ENCODE results near the gene MUC20. TPM values are rescaled to one million over a fixed set of nuclear protein-coding genes. Genes with fewer than 3 reads are reported as not detected.
"Not testable (repeated sequence)": the region's sequence is repeated elsewhere in the genome, so short reads cannot be mapped to it uniquely, and the experiment has no call there.

The MUC20 gene, protein sequence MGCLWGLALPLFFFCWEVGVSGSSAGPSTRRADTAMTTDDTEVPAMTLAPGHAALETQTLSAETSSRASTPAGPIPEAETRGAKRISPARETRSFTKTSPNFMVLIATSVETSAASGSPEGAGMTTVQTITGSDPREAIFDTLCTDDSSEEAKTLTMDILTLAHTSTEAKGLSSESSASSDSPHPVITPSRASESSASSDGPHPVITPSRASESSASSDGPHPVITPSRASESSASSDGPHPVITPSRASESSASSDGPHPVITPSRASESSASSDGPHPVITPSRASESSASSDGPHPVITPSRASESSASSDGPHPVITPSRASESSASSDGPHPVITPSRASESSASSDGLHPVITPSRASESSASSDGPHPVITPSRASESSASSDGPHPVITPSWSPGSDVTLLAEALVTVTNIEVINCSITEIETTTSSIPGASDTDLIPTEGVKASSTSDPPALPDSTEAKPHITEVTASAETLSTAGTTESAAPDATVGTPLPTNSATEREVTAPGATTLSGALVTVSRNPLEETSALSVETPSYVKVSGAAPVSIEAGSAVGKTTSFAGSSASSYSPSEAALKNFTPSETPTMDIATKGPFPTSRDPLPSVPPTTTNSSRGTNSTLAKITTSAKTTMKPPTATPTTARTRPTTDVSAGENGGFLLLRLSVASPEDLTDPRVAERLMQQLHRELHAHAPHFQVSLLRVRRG
- total RNA-seq = 1 to 10 TPM in 5 of 8 experiments, under 1 TPM in 3; 0.49 to 6.3 (median 1.1) TPM

DNA sequence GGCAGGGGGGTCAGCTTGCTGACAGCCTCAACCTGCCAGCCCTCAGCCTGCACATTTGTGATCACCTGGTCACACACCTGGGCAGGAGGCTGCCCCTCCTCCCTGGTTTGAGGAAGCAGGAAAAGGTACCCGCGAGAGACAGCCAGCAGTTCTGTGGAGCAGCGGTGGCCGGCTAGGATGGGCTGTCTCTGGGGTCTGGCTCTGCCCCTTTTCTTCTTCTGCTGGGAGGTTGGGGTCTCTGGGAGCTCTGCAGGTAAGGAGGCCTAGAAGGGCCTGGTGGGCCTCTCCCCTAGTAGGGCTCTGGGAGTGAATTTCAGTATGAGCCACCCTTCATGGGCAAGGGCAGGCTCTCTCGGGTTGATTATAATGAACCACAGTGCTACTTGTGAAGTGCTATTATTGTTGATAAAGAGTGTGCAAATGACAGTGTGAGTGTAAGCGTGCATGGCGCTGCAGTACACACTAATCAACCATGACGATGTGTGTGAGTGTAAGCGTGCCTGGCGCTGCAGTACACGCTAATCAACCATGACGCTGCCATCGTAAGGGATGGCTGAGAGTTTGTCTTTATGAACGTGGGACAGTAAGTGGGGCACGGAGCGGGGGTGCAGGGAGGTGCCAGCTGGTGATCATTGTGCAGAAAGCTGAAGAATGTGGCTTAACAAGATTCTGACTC lies at the start of gene MUC20:
MUC20 (plus strand) TSS at position 148 of the 676 bp plus-strand sequence; CDS start at position 178, 30 bp downstream.
- ATAC-seq (replicated peaks in 6 of 8); H3K27ac ChIP-seq; H3K4me3 ChIP-seq; H3K4me1 ChIP-seq (replicated peaks in 1 of 2): not testable (repeated sequence)
- in situ Hi-C loops (cut with MboI; ENCODE audit: low pct_unique_long_range_greater_than_20kb in 2 of 9, low sequenced_read_pairs in 9 of 9, unreplicated experiment in 9 of 9) = loop anchor here in 1 of 9 experiments (25.0 kb wide), 1 partner anchor 241 kb away; no protein-coding TSS in a partner anchor
- 10 to 83% (median 58%) methylated on average over 2 to 5 of the region's 16 CpGs; no CpG with 5 or more reads in 4 of the 10 experiments for WGBS, 10 experiments

DNA sequence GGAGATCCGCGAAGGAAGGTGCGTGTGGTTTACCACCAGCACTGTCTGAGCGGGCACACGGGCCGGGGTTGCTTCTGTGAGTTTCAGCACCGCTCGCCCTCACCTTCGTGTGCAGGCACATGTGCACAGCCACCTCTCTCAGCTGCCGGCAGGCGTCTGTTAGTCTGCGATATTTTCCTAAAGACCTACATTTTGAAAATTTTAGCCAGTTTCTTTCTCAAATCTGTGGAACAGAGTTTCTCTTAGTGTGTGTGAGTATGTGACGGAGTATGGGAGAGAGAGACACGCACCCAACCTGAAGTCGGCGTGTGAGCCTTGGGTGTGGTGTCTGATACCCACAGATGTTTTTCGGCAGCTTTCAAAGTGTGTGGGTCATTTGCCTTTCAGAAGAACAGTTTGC lies 49.5 kb upstream of the MUC20 start:
- H3K27ac ChIP-seq; H3K4me3 ChIP-seq; ATAC-seq (replicated peaks in 6 of 8); in situ Hi-C loops (cut with MboI; ENCODE audit: low pct_unique_long_range_greater_than_20kb in 2 of 9, low sequenced_read_pairs in 9 of 9, unreplicated experiment in 9 of 9); H3K4me1 ChIP-seq (replicated peaks in 1 of 2): not testable (repeated sequence)
- no CpG with 5 or more reads among the region's 17 CpGs for WGBS, 10 experiments

DNA sequence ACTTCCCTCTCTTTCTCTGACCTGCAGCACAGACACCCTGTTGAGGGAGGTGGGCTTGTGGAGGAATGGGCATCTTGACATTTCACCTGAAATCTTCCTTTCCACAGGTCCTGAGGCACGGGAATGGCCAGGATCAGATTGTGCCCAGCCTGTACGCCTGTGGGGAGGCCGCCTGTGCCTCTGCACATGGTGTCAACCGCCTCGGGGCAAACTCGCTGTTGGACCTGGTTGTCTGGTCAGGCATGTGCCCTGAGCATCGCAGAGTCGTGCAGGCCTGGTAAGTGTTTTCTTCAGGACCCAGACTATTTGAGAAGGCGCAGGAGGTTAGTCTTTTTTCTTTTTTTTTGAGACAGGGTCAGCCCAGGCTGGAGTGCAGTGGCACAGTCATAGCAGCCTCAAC lies 47.1 kb upstream of the MUC20 start:
- H3K4me1 ChIP-seq (replicated peaks in 1 of 2); ATAC-seq (replicated peaks in 6 of 8); H3K4me3 ChIP-seq; H3K27ac ChIP-seq; in situ Hi-C loops (cut with MboI; ENCODE audit: low pct_unique_long_range_greater_than_20kb in 2 of 9, low sequenced_read_pairs in 9 of 9, unreplicated experiment in 9 of 9): not testable (repeated sequence)
- no CpG with 5 or more reads among the region's 9 CpGs for WGBS, 10 experiments

DNA sequence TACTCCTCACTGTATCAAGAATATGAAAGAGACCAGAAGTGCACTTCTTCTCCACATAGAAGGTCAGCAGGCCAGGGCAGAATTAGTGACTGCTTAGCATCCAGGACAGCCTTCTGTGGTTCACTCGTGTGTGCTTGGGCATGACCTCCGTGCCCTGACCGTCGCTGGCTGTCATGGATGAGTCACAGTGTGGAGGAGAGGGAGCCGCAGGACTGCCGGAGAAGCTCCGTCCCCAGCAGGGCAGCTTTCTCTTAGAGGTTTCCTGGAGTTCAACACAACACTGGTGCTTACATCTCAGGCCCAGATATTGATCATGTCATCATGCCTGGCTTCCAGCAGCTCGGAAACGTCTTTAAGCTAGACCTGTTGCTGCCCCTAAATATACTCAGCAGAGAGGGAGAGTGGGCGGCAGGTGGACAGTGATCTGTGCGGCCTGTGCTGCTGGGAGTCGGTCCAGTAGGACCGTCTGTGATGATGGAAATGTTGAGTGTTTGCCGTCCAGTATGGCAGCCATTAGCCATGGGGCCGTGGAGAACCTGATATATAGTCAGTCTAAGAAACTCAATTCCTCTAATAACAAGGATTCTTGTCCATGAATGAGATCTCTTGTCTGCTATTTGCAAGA lies 42.3 kb upstream of the MUC20 start:
- ATAC-seq (replicated peaks in 6 of 8); H3K27ac ChIP-seq; H3K4me3 ChIP-seq; in situ Hi-C loops (cut with MboI; ENCODE audit: low pct_unique_long_range_greater_than_20kb in 2 of 9, low sequenced_read_pairs in 9 of 9, unreplicated experiment in 9 of 9); H3K4me1 ChIP-seq (replicated peaks in 1 of 2): not testable (repeated sequence)
- no CpG with 5 or more reads among the region's 15 CpGs for WGBS, 10 experiments

DNA sequence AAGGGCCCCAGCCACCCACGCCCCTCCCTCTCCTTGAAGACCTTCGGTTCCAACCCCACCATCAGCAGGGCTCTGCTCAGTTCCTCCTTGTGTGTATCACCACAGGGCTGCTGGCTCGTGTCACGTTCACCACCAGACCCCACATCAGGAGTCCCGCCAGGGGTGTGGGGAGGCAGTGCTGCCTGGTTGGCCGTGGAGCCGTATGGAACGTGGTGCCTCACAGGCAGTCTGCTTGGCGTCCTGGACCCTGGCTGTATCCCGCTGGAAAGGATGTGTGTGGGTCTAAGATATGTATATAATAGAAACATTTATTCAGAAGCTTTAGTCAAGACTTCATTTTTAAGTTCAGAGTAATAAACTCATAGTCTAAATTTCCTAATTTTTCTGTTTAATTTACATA lies 40.1 kb upstream of the MUC20 start:
- WGBS, 10 experiments = no CpG with 5 or more reads among the region's 10 CpGs
- H3K4me1 ChIP-seq (replicated peaks in 1 of 2); ATAC-seq (replicated peaks in 6 of 8); H3K27ac ChIP-seq; in situ Hi-C loops (cut with MboI; ENCODE audit: low pct_unique_long_range_greater_than_20kb in 2 of 9, low sequenced_read_pairs in 9 of 9, unreplicated experiment in 9 of 9); H3K4me3 ChIP-seq: not testable (repeated sequence)

DNA sequence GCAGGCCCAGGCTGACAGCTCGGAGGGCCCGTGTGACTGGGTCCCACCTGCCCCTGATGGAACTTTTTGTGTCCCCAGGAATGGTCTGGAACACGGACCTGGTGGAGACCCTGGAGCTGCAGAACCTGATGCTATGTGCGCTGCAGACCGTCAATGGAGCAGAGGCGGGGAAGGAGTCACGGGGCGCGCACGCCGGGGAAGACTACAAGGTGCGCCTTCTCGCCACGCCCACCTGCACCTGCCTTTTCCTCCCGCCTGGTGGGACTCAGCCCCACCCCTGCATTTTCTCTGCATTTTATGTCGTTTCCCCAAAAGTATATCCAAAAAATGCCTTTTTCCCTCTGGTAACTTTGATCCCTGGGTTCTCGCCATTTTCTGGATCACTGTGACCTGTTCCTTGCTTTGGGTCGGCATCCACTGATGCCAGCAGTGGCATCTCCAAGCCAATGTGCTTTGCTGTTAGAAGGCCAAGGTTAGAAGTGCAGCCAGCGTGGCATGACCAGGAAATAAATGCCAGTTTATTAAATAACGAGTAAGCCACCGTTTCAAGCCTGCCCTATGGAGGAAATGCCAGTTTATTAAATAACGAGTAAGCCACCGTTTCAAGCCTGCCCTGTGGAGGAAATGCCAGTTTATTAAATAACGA lies 39.2 kb upstream of the MUC20 start:
- WGBS, 10 experiments = no CpG with 5 or more reads among the region's 24 CpGs
- H3K27ac ChIP-seq; H3K4me1 ChIP-seq (replicated peaks in 1 of 2); in situ Hi-C loops (cut with MboI; ENCODE audit: low pct_unique_long_range_greater_than_20kb in 2 of 9, low sequenced_read_pairs in 9 of 9, unreplicated experiment in 9 of 9); H3K4me3 ChIP-seq: not testable (repeated sequence)
- ATAC-seq (replicated peaks in 6 of 8) = peak in 2 of 8 experiments; percentile 21 to 32

DNA sequence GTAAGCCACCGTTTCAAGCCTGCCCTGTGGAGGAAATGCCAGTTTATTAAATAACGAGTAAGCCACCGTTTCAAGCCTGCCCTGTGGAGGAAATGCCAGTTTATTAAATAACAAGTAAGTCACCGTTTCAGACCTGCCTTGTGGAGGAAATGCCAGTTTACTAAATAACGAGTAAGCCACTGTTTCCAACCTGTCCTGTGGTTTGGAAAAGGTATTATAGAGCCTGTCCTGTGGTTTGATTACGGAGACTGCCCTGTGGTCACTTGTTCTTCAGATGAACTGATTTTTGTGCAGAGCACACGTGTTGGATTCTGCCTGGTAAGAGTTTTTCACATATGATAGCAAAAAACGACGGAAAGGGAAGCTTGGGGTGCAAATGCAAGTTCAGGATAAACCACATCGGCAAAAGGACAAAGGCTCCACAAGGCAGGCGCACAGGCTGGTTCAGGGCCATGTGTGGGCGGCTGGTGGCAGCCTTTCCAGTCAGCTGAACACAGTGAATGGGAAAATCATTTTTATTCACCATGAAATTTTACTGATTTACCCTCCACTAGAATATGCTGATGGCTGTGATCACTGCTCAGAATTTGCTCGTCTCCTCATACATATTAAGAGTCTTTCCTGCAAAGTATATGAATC lies 38.6 kb upstream of the MUC20 start:
- no CpG with 5 or more reads among the region's 13 CpGs for WGBS, 10 experiments
- H3K27ac ChIP-seq; ATAC-seq (replicated peaks in 6 of 8); H3K4me3 ChIP-seq; in situ Hi-C loops (cut with MboI; ENCODE audit: low pct_unique_long_range_greater_than_20kb in 2 of 9, low sequenced_read_pairs in 9 of 9, unreplicated experiment in 9 of 9); H3K4me1 ChIP-seq (replicated peaks in 1 of 2): not testable (repeated sequence)

DNA sequence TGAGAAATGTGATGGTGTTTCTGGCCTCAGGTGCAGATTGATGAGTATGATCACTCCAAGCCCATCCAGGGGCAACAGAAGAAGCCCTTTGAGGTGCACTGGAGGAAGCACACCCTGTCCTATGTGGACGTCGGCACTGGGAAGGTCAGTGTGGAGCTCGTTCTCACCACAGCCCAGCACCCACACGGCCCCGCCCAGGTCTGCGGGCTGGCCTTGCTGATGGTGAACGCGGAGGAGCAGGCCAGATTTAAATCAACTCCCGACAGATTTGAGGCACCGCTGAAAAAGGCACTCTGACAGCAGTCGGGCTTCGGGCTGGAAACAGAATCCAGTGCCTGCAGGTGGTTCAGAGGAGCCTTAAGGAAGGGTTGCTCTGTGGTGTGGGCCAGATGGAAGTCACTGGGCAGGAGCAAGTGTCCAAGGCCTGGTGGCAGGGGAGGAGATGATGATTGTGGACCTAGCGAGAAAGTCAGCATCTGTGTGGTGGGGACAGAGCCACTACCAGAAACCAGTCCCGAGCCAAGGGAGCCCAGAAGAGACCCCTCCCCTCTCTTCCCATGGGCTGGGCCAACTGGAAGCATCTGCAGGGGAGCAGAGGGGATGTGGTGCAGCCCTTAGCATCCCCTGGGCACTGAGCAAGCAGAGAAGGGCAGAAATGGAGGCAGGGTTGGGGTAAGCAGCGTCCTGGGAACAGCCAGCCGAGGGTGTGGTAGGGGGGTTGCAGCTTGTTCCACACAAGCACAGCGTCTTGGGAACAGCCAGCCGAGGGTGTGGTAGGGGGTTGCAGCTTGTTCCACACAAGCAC lies 36.9 kb upstream of the MUC20 start:
- H3K27ac ChIP-seq; H3K4me1 ChIP-seq (replicated peaks in 1 of 2); H3K4me3 ChIP-seq; in situ Hi-C loops (cut with MboI; ENCODE audit: low pct_unique_long_range_greater_than_20kb in 2 of 9, low sequenced_read_pairs in 9 of 9, unreplicated experiment in 9 of 9): not testable (repeated sequence)
- peak in 4 of 8 experiments; percentile 7 to 22 (median 20) for ATAC-seq (replicated peaks in 6 of 8)
- WGBS, 10 experiments = 86 to 100% (median 100%) methylated on average over 1 to 11 of the region's 18 CpGs; no CpG with 5 or more reads in 4 of the 10 experiments

DNA sequence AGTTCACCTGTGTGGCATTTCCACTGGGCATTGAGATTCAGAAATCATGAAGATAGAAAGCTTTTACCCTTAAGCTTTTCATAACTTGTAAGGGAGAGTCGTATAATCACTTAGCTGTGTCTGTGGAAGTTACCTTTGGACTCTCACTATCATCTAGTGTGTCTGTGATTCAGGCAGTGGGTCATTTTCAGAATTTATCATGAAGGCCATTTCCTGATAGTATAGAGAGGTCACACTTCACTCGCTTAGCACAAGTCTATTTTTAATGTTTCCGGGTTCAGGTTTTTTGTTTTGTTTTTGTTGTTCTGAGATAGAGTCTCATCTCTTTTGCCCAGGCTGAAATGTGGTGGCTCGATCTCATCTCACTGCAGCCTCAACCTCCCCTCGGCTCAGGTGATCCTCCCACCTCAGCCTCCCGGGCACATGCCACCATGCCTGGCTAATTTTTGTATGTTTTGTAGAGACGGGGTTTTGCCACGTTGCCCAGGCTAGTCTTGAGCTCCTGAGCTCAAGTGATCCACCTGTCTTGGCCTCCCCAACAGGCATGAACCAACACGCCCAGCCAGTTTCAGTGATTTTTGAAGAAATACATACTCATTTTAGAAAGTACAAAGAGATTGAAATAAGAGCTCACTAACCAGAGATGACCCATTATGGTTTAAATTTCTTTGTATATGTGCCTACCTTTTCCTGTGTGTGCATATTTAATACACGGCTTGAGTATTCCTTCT lies 36.1 kb upstream of the MUC20 start:
- 100% methylated on average over 1 of the region's 10 CpGs; no CpG with 5 or more reads in 9 of the 10 experiments for WGBS, 10 experiments
- H3K4me3 ChIP-seq; H3K27ac ChIP-seq; ATAC-seq (replicated peaks in 6 of 8); H3K4me1 ChIP-seq (replicated peaks in 1 of 2); in situ Hi-C loops (cut with MboI; ENCODE audit: low pct_unique_long_range_greater_than_20kb in 2 of 9, low sequenced_read_pairs in 9 of 9, unreplicated experiment in 9 of 9): not testable (repeated sequence)

DNA sequence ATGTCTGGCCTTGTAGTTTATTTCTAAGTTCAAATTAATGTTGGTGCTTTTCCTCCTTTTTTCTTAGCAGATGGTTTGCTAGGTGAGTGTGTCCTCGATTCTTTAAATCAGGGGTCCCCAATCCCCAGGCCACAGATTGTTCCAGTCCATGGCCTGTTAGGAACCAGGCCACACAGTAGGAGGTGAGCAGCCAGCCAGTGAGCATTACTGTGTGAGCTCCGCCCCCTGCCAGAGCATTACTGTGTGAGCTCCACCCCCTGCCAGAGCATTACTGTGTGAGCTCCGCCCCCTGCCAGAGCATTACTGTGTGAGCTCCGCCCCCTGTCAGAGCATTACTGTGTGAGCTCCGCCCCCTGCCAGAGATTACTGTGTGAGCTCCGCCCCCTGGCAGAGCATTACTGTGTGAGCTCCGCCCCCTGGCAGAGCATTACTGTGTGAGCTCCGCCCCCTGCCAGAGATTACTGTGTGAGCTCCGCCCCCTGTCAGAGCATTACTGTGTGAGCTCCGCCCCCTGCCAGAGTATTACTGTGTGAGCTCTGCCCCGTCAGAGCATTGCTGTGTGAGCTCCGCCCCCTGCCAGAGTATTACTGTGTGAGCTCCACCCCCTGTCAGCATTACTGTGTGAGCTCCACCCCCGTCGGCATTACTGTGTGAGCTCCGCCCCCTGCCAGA lies 34.1 kb upstream of the MUC20 start:
- in situ Hi-C loops (cut with MboI; ENCODE audit: low pct_unique_long_range_greater_than_20kb in 2 of 9, low sequenced_read_pairs in 9 of 9, unreplicated experiment in 9 of 9); H3K4me1 ChIP-seq (replicated peaks in 1 of 2); H3K4me3 ChIP-seq; H3K27ac ChIP-seq: not testable (repeated sequence)
- WGBS, 10 experiments = 100% methylated on average over 1 of the region's 15 CpGs; no CpG with 5 or more reads in 9 of the 10 experiments
- peak in 4 of 8 experiments; percentile 44 to 65 (median 56) for ATAC-seq (replicated peaks in 6 of 8)
